GM12873 (cell line): ENCODE results near the gene CNGA3.
A peak's percentile ranks its signal among the peaks of the same experiment; 100 is the strongest.

Experiments used
- CTCF ChIP-seq: IDR thresholded peaks from 2 replicates; pipeline ENCODE4 v1.5.1; 2012; ENCODE audit warnings: low read depth, mild to moderate bottlenecking, moderate library complexity, low read length, control low read depth; ENCODE audit not compliant: insufficient read depth; ENCODE audit errors: missing control alignments

Gene CNGA3

DNA sequence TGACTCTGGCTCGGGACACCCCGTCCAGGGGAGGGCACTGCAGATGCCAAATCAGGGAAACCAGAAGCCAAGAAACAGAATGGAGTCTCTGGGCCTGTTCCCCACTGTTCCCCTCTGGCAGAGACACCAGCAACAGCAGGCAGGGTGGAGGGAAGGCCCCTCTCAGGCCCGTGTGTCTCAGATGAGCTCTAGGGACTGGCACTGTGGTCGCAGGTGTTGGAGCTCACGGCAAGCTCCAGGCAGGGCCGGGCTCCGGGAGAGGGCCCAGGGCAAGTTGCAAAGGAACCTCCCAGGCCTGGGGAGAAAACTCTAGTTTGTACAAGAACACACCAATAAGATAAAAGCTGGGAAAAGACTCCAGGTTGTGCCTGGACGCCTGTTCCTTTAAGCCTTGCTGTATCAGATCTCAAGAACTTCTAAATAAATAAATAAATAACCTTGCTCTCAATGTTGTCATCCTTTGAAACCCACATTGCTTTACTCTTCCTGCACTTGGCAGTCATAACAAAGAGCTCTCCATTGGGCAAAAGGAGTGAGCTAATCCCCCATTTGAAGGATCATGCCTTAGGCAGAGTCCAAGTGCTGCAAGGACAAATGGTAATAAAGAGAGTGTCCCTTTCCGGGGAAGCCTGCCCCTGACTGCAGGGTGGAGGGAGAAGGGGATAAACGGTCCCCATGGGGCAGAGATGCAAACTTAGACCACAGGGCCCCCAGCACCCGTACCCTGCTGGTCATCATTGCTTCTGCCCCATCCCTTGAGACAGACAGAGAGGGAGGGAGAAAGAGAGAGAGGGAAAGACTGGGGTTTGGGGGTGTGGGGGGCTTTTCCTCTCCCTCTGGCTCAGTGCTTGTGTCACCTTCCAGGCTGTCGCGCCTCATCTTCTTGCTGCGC is 33.3 kb downstream of the CNGA3 start:
- no peak for TF ChIP-seq CTCF

- TF ChIP-seq CTCF: no peak
Measured at GRCh38 chr2:98380203-98380535, 33.9 kb downstream of the CNGA3 start.

DNA sequence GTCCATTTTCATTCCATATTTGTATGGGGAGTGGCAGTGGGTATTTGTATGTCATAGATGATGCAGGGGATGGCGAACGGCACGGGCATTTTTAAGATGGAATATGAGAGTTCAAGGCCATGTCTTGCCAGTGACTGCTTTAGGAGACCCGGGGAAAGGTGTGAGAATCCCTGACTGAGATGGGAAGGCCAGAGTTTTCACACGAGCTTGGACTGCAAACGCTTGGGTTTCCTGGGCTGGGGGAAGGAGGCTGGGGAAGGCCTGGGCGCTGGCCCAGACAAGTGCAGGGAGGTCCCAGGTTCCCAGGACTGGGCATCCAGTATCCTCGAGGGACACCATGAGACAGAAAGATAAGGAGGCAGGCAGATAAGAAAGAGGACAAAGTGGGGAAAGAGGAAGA is 35.2 kb downstream of the CNGA3 start:
- TF ChIP-seq CTCF: no peak

DNA sequence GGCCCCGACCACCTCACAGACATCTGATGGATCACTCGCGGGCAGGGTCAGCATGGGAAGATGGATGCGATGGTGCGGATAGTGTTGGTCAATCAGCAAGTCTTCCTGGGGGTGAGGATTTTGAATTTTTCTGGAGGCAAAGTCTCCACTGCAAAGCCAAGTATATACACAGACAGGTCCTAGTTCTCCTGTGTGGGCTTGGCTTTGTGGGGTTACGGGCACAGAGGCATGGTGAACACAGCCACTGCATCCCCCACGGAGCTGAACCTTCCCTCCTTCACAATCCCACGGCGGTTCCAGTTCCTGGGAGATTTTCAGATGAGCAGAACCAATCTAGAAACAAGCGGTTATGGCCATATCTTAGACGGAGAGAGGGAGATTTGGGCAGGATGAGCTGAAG is 35.8 kb downstream of the CNGA3 start:
- TF ChIP-seq CTCF: no peak

GRCh38 chr2:98382739-98383138 is 36.5 kb downstream of the CNGA3 start:
- TF ChIP-seq CTCF: no peak

DNA sequence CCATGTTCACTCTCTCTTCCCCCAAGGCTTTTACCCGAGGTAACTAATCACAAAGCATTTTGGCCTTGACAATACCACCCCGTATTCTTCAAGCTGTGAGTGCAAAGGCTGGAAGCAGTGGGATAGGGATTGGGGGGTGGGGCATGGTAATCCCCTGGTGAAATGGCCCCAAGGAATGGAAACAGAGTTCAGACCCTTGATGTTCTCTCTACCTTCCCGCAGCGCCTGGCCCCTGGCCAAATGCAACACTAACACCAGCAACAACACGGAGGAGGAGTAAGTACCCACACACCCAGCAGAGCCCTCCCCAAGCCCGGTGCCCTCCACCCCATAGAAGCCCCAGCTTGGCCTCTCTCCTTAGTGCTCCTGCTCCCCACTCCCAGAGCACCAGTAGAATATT is 36.9 kb downstream of the CNGA3 start:
- no peak for TF ChIP-seq CTCF

DNA sequence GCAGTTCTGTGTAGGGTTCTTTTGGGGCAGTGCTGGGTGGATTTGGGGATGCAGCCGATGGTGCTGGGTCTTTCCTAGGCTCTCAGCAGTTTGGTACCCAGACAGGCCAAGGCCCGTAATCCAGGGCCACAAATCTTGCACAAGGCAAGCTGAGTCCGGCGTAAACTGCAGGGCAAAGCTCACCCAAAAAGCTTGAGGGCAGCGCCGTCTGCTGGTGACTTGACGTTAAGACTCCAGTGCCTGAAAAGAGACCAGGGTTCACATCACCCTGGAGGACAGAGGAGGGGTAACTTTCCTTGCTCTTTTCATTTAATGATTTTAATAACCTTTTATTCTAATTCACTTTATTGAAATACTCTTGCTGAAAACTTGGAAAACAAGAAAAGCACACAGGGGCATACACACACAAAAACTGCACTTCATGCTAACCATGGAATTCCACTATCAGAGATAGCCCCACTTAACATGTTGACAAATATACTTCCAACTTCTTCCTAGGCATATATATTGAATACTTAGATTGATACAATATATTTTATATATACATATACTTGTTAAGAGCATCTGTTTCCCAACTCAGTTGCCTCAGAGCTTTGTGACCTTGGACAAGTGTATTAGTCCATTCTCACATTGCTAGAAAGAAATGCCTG is 38.9 kb downstream of the CNGA3 start:
- TF ChIP-seq CTCF: peak; percentile 100
